OCI-LY7 (cell line): ENCODE results near the gene MACROD1. TPM values are rescaled to one million over a fixed set of nuclear protein-coding genes. Genes with fewer than 3 reads are reported as not detected.

Experiments used
- BruUV-seq: library from RNA; stranded (reverse); fragments of 400-500 nt; replicated peaks from 2 replicates; lab custom pipeline; 2021; lab: Mats Ljungman, UMichigan
- CTCF ChIA-PET: fragments of 300-600 bp; sonication (Branson Sonifier 250); formaldehyde crosslinking; loops from one replicate; lab custom pipeline; 2022; ENCODE audit warnings: antibody characterized with exemption; ENCODE audit not compliant: unreplicated experiment; lab: Charles Lee
- POLR2A ChIA-PET: fragments of 300-600 bp; sonication (Branson Sonifier 250); formaldehyde crosslinking; loops from one replicate; lab custom pipeline; 2022; ENCODE audit warnings: antibody characterized with exemption; lab: Charles Lee
- DNase-seq: peaks from one replicate; pipeline ENCODE4 v3.0.0-alpha.2; 2015; ENCODE audit warnings: low spot score
- H2AFZ ChIP-seq: fragments of 200-600 bp; sonication (generic), shearing (Covaris generic); 2 replicates; pipeline ENCODE4 v1.6.1; 2014; ENCODE audit warnings: mild to moderate bottlenecking, antibody characterized with exemption, low read length, moderate library complexity
- H3K27ac ChIP-seq: fragments of 200-600 bp; sonication (generic); 2 replicates; pipeline ENCODE4 v1.5.1; 2014; ENCODE audit warnings: mixed run types, low read depth, mild to moderate bottlenecking, moderate library complexity, low read length, inconsistent platforms; ENCODE audit not compliant: poor library complexity, severe bottlenecking
- H3K36me3 ChIP-seq: fragments of 200-600 bp; sonication (generic); 2 replicates; pipeline ENCODE4 v1.6.1; 2014; ENCODE audit warnings: mild to moderate bottlenecking, antibody characterized with exemption, low read length, moderate library complexity, mixed read lengths; ENCODE audit not compliant: insufficient read depth
- H3K4me1 ChIP-seq: fragments of 200-600 bp; sonication (generic); 2 replicates; pipeline ENCODE4 v1.5.1; 2014; ENCODE audit warnings: mild to moderate bottlenecking, low read length; ENCODE audit not compliant: insufficient read depth, poor library complexity, severe bottlenecking
- H3K4me2 ChIP-seq: fragments of 200-600 bp; sonication (generic); 2 replicates; pipeline ENCODE4 v1.6.1; 2014; ENCODE audit warnings: mild to moderate bottlenecking, low read length
- H3K4me3 ChIP-seq: fragments of 200-600 bp; sonication (generic); 2 replicates; pipeline ENCODE4 v1.5.1; 2014; ENCODE audit warnings: mild to moderate bottlenecking, low read depth, low read length; ENCODE audit not compliant: poor library complexity, severe bottlenecking
- H3K79me2 ChIP-seq: fragments of 200-600 bp; sonication (generic); 2 replicates; pipeline ENCODE4 v1.6.1; 2016; ENCODE audit warnings: low read depth, mild to moderate bottlenecking, low read length, moderate library complexity, mixed read lengths; ENCODE audit not compliant: insufficient read depth
- H3K9me2 ChIP-seq: fragments of 200-600 bp; sonication (generic); 2 replicates; pipeline ENCODE4 v1.6.1; 2016; ENCODE audit warnings: mild to moderate bottlenecking, low read length, mixed read lengths; ENCODE audit not compliant: insufficient read depth
- H3K9me3 ChIP-seq: fragments of 200-600 bp; sonication (generic); 2 replicates; pipeline ENCODE4 v1.6.1; 2014; ENCODE audit warnings: mild to moderate bottlenecking, mixed run types, low read length, mixed read lengths
- H4K20me1 ChIP-seq: fragments of 200-600 bp; sonication (generic); 2 replicates; pipeline ENCODE4 v1.6.1; 2014; ENCODE audit warnings: mild to moderate bottlenecking, antibody characterized with exemption, low read length, moderate library complexity, mixed read lengths; ENCODE audit not compliant: insufficient read depth
- EZH2phosphoT487 ChIP-seq: fragments of 200-600 bp; sonication (generic); IDR thresholded peaks from 2 replicates; pipeline ENCODE4 v1.6.1; 2018; ENCODE audit warnings: low read depth, borderline replicate concordance, mild to moderate bottlenecking, mixed run types, antibody characterized with exemption, low read length, moderate library complexity, mixed read lengths
- intact Hi-C: fragments of 100-400 bp; cut with micrococcal nuclease; formaldehyde crosslinking; loops from one replicate; pipeline ENCODE4 v1.10.0; 2022; ENCODE audit not compliant: unreplicated experiment
- total RNA-seq, 2 experiments: library from RNA; depleted of rRNA in 1 of 2; stranded (reverse); fragments of >200 nt in 1 of 2; shearing (Covaris generic) in 1 of 2; gene quantifications; 2 replicates each; pipeline ENCODE4 v1.2.3, GENCODE V29; 2014 to 2022
- TF ChIP-seq, protein P1 (sequence below): fragments of 200-600 bp; sonication (generic); conservative IDR thresholded peaks from 2 replicates; pipeline ENCODE4 v1.5.1; 2014; ENCODE audit warnings: mild to moderate bottlenecking, antibody characterized with exemption, low read length, moderate library complexity, mixed read lengths

MACROD1 gene
- total RNA-seq, 2 experiments from 2014 or later: 14.7 to 25.4 TPM

DNA sequence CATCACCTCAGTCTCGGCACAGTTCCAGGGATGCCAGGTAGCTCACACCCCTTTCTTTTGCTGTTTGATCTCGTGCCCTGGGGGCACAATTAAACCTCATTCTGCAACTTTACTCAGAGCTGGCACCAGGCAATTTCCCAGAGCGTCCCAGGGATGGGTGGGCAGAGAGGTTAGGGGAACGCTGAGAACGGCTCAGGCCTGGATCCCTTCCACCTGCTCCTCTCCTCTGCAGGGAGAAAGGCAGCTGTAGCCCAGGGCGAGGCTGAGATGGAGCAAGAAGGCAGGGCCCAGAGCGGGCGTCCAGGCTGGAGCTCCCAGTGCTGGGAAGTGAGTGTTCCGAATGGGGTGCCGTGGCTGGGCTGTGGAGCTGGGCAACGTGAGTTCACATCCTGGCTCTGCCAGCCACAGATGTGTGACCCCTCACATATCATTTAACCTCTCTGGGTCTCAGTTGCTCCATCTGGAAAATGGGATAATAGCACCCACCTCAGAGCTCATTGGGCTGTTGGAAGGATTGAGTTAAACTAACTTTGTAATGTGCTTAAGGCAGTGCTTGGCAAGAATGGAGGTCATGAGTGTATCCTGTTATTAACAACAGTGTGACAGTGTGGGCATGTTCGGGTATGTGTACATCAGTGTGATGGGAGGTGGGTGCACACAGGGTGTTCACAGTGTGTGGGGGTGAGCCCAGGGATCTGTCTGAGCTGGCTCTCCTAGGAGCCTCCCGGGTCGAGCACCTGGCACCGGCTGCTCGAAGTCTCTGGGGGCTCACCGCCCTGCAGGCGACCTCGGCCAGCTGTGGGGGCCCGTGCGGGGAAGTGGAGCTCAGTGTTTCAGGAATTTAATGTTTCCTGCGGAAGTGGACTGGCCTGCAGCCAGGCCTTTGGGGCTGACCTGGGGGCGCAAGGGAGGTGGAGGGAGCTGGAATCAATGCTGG, 164.2 kb downstream of the MACROD1 start:
- intact Hi-C loops: no loop called here
- ChIA-PET POLR2A (interaction anchor here (0.6 kb wide), 2 partner anchors 24 to 31 kb away, joined by 5 to 8 read pairs; no protein-coding TSS in a partner anchor), CTCF (interaction anchor here (0.6 kb wide), 1 partner anchor 40 kb away, joined by 3 read pairs; no protein-coding TSS in a partner anchor)
- Histone ChIP-seq H4K20me1 (no peaks in the 10 kb centered on the region), H2AFZ (no peak overlapping the region), H3K79me2 (no peaks in the 10 kb centered on the region), H3K9me3 (no peaks in the 10 kb centered on the region), H3K9me2 (no peaks in the 10 kb centered on the region), H3K4me3 (no peak overlapping the region), H3K27ac (no peak overlapping the region), H3K36me3 (peaks cover 31% of the 10 kb centered on the region), H3K4me1 (peaks cover 9% of the 10 kb centered on the region), H3K4me2 (no peak overlapping the region)
- TF ChIP-seq, protein P1, sequence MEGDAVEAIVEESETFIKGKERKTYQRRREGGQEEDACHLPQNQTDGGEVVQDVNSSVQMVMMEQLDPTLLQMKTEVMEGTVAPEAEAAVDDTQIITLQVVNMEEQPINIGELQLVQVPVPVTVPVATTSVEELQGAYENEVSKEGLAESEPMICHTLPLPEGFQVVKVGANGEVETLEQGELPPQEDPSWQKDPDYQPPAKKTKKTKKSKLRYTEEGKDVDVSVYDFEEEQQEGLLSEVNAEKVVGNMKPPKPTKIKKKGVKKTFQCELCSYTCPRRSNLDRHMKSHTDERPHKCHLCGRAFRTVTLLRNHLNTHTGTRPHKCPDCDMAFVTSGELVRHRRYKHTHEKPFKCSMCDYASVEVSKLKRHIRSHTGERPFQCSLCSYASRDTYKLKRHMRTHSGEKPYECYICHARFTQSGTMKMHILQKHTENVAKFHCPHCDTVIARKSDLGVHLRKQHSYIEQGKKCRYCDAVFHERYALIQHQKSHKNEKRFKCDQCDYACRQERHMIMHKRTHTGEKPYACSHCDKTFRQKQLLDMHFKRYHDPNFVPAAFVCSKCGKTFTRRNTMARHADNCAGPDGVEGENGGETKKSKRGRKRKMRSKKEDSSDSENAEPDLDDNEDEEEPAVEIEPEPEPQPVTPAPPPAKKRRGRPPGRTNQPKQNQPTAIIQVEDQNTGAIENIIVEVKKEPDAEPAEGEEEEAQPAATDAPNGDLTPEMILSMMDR: no peak
- no peak for TF ChIP-seq EZH2phosphoT487
- no peak for DNase-seq
- BruUV-seq: no TSS peak

DNA sequence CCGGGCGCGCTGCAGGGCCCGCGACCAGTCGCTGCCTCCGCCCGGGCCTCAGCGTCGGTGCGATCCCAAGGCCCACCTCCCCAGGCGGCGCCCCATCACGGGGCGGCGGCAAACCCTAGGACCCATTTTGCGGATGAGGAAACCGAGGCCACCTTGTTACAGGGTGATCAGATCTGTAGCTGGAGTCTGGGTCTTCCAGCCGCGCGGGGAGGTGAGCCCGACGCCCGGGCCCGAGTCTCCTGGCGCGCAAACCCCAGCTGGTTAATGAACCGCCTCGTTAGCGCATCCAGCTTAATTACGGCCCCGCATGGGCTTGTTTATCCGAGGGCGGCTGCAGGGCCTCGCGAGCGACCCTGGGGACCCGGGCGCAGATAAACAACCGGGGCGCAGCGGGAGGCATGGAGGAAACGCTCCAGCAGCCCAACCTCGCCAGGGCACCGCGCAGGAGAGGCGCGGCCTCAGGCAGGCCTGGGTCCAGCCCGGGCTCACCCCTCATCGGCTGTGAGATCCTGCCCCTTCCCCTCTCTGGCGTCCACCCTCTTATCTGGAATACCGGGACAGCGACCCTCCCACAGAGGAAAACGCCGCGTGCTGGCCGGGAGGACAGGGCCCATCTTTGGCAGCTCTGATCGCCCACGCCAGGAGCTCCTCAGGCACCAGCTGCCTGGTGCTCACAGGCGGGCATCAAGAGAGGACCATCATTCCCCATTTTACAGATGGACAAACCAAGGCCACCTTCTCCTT, 165.0 kb downstream of the MACROD1 start:
- H3K4me2 ChIP-seq: no peak overlapping the region
- intact Hi-C loops: loop anchor here (1.0 kb wide), 1 partner anchor 147 kb away; no protein-coding TSS in a partner anchor
- H3K27ac ChIP-seq: no peak overlapping the region
- H3K4me1 ChIP-seq: peaks cover 9% of the 10 kb centered on the region
- CTCF ChIA-PET: interaction anchor here (0.6 kb wide), 1 partner anchor 41 kb away, joined by 3 read pairs; no protein-coding TSS in a partner anchor
- H3K79me2 ChIP-seq: no peaks in the 10 kb centered on the region
- H3K36me3 ChIP-seq: peaks cover 39% of the 10 kb centered on the region
- BruUV-seq: no TSS peak
- no peaks in the 10 kb centered on the region for H3K9me2 ChIP-seq
- H3K9me3 ChIP-seq: no peaks in the 10 kb centered on the region
- H4K20me1 ChIP-seq: no peaks in the 10 kb centered on the region
- TF ChIP-seq, protein P1: peak; percentile 33; the same call in 1 of the 2 replicates
- no peak for TF ChIP-seq EZH2phosphoT487
- no peak for DNase-seq
- POLR2A ChIA-PET: interaction anchor here (0.6 kb wide), 1 partner anchor 32 kb away, joined by 5 read pairs; no protein-coding TSS in a partner anchor
- no peak overlapping the region for H2AFZ ChIP-seq
- H3K4me3 ChIP-seq: no peak overlapping the region
